ENCODE results near the gene SOX30. TPM values are rescaled to one million over a fixed set of nuclear protein-coding genes. Genes with fewer than 3 reads are reported as not detected.
"Not testable (repeated sequence)": the region's sequence is repeated elsewhere in the genome, so short reads cannot be mapped to it uniquely, and the experiment has no call there.

The SOX30 gene
- not detected for total RNA-seq

DNA sequence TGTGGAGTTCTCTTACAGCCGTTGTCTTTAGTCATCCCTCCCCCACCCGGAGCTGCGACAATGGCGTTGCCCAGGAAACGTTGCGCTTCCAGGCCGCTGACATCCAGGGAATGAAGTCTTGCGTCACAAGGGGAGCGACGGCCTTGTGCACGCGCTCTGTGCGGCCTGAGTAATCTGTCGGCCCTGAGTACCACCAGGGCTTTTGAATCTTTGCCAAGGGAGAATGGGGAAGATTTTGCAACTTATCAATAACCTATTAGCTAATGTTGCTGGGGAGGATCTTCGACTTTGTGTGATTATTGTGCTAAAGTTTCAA, at the start of gene SOX30:
SOX30 (minus strand) TSS at position 62 of the 316 bp plus-strand sequence. CDS start 360 bp downstream, outside the sequence.
- no peak for DNase-seq

DNA sequence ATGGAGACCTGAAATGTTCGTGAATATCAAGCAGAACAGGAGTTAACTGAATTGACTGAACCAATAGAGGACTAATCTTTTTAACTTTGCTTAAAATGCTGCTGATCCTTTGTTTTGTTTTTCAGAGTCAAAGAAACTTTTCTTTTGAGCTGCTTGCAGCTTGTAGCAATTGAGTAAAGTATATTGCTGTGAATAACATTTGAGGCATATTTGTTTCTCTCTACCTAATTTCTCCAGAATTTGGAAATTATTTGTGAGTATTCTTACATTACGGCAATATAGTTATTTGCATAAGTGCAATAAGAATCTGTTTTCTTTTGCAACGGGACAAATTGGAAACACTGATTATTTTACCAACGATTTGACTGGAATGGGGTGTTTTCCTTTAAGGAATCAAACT, 46.4 kb upstream of the SOX30 start:
- DNase-seq = not testable (repeated sequence)

DNA sequence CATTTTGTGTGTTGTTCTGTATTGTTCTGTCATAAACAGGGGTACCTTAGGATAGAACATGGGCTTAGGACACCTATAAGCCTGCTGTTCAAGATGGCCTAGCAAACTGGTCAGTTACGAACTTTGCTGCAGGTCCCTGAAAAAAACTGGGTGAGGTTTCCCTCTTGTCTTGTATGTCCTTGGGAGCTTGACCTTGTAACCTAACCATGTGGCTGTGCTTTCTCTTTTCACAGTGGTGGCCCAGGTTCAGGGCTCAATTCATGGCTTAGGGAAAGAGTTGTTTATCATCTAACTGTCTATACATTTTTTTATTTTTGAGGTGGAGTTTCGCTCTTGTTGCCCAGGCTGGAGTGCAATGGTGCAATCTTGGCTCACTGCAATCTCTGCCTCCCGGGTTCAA, 43.9 kb upstream of the SOX30 start:
- not testable (repeated sequence) for DNase-seq

DNA sequence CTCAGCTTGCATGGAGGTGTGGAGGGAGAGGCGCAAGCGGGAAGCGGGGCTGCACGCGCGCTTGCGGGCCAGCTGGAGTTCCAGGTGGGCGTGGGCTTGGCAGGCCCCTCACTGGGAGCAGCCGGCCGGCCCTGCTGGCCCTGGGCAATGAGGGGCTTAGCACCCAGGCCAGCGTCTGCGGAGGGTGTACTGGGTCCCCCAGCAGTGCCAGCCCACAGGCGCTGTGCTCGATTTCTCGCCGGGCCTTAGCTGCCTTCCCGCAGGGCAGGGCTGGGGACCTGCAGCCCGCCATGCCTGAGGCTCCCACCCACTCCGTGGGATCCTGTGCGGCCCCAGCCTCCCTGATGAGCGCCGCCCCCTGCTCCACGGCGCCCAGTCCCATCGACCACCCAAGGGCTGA, 41.6 kb upstream of the SOX30 start:
- DNase-seq = not testable (repeated sequence)

DNA sequence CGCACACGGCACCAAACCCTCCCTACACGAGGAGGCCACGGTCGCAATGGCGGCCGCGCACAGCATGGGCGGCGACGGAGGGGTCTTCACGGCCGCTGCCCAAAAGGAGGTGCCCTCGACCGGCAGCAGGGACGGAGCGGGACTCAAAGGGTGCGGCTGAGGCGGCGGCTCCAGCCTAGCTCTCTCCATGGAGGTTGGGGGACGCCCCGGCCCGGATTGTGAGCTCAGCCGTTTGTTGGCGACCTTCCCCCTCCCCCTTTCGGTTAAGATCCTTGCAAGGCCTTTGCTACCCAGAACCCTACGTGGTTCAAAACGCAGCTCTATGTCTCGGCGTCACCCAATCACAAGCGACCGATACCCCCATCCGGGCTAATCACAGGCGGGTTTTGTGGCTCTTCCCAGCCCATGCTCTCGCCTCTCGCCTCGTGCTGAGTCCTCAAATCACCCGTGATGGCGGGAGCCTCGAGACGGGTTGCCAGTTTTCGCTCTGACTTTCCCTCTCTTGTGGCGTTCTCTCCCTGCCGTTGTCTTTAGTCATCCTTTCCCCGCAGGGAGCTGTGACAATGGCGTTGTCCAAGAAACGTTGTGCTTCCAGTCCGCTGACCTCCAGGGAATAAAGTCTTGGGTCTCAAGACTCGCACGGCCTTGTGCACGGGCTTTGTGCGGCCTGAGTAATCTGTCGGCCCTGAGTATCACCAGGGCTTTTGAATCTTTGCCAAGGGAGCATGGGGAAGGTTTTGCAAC, 38.6 kb upstream of the SOX30 start:
- no peak for DNase-seq

DNA sequence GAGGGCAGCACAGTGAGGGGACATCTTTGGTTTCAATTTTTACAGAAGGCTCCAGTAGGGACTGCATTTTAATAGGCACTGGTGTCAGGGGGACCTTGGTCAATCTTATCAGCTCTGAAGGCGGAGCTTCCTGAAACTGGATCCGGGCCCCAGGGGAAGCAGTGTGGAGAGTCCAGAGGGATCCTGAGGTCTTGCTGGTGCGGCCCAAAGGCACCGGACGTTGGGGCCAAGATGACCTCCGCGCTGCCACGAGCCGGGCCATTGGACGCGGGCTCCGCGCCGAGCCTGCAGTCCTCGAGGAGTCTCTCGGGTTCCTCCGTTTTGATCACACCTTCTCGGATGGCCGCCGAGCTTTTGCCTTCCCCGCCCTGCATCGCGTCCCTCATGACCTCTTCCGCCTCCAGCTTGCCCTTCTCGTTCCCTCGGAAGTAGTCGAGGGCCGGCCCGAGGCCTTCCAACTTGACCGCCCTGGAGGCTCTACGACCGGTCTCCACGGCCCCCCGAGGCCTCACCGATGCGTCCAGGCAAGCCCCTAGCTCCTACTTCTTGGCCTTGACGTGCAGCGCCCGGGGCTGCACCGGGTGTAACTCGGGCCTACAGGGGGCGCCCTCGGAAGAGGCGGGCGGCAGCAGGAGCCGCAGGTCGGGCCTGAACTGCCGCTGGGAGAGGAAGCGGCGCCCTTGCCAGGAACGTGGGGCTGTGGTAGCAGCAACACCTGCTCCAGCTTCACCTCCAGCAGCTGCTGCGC, 37.9 kb upstream of the SOX30 start:
- DNase-seq = no peak

DNA sequence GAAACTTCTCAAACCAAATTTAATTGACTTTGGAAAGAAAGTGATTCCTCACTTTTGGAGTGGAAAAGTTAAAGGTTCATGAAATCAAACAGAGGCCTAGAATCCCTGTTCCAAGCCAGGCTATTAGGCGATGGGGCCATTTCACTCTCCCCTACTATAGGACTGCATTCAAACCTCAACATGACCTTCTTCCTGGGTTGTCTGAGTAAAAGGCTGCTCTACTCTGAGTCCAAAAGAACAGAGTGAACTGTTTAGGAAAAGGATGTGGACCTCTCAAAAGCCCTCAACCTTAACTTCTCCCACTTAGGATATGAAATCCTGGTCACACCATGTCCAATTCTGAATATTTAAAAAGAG, 34.9 kb upstream of the SOX30 start:
- DNase-seq = no peak

DNA sequence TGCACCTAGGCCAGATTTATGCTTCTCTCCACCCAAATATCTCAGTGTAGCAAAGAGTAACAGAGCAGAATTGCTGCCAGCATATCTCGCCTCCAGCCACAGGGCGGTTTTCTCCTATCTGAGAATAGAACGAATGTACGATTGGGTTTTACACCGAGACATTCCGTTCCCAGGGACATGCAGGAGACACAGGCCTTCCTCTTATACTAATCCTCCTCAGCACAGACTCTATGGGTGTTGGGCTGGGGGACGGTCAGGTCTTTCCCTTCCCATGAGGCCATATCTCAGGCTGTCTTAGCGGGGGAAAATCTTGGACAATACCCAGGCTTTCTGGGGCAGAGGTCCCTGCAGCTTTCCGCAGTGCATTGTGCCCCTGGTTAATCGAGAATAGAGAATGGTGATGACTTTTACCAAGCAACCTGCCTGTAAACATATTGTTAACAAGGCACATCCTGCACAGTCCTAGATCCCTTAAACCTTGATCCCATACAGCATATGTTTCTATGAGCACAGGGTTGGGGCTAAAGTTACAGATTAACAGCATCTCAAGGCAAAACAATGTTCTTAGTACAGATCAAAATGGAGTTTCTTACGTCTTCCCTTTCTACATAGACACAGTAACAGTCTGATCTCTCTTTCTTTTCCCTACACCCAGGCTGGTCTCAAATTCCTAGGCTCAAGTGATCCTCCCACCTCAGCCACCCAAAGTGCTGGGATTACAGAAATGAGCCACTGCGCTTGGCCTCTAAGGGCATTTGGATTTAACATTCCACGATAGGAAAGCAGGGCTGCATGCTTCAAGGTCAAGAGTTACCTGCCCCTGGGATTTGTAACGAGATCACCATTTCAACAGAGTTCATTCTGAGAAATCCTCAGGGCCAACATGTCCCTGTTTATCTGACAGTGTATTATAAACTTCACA, 34.3 kb upstream of the SOX30 start:
- DNase-seq = not testable (repeated sequence)

DNA sequence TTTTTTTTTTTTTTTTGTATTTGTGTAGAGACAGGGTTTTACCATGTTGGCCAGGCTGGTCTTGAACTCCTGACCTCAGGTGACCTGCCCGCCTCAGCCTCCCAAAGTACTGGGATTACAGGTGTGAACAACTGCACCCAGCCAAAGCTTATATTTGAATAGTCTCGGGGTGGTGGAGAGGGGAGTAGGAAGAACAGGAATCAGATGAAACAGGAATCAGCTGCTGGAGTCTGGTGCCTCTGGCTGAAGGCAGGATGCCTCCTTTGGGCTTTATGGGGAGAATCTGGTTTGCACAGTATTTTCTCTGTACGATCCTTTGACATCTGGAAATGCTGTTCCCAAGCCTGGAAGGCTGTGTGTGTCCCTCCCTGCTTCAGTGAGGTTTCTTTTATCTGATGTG, 30.0 kb upstream of the SOX30 start:
- no peak for DNase-seq

DNA sequence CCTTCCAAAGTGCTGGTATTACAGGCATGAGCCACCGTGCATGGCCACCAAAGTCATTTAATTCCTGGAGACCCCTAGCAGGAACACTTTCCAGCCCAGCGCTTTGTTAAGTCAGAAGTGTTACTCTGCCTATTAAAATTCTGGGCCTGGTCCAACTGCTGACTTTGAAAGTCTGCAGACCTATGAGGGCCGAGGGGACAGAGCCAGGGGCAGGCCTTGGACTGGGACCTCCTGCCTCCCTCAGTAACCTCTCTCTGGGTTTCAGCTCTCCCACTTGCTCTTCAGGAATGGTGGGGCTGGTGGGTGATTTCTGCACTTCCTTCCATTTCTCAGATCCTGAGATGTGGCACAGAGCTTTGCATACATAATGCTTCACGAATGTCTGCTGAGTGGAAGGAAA, 28.8 kb upstream of the SOX30 start:
- DNase-seq = no peak

DNA sequence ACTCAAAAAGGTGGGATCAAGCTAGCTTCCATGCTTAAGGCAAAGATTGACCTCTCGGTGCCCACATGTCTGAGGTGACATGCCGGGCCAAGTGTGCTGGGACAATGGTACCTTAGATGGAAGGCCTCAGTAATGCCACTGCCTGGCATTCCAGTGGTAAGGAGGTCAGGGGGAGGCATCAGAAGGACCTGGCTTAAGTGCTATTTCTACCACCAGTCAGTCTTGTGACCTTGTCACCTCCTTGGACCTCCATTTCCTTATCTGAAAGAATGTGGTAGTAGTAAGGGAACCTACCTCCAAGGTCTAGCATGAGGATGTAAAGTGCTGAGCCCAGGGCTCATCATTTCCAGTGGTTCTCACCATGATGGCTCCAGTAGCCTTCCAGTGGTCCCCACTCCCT, 28.0 kb upstream of the SOX30 start:
- DNase-seq = no peak

DNA sequence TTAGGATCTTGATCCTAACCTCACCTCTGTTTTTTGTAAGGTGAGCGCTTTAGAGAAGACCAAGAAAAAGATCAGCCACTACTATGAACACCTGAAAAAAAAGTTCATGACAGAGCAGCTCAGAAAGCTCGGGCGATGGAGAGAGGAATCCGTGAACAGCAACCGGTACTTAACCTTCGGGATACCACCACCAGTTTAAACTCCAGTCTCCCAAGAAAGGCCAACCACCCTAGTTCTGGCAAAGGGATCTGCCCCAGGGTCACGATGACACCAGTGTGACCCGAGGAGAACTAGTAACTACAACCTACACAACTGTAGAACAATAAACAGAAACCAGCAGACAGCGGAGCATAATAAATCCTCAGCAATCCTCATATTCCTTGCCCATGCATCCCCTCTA, 27.6 kb upstream of the SOX30 start:
- DNase-seq = no peak

DNA sequence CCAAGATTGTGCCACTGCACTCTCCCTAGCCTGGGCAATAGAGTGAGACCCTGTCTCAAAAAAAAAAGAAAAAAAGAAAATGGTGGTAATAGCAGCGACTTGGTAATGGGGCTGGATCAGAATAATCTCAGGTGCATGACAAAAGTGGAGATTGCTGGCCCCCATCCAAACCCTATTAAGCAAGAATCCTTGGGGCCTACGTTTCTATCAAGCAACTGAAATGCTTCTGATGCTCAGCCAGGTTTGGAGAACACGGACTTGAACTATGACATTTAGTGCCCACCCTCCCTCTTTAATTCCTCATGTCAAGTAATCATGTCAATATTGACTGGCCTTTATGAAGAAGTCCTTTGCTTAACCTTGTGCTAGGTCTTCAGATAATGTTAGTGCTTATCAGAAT, 25.7 kb upstream of the SOX30 start:
- no peak for DNase-seq

DNA sequence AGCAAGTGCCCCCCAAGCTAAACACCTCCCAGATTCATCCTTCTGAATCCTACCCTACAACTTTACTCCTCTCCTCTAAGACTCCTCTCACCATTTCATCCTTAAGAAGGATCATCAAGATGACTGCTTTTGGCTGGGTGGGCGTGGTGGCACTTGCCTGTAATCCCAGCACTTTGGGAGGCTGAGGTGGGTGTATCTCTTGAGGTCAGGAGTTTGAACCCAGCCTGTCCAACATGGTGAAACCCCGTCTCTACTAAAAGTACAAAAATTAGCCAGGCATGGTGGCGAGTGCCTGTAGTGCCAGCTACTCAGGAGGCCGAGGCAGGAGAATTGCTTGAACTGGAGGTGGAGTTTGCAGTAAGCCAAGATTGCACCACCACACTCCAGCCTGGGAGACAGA, 22.1 kb upstream of the SOX30 start:
- DNase-seq = not testable (repeated sequence)

DNA sequence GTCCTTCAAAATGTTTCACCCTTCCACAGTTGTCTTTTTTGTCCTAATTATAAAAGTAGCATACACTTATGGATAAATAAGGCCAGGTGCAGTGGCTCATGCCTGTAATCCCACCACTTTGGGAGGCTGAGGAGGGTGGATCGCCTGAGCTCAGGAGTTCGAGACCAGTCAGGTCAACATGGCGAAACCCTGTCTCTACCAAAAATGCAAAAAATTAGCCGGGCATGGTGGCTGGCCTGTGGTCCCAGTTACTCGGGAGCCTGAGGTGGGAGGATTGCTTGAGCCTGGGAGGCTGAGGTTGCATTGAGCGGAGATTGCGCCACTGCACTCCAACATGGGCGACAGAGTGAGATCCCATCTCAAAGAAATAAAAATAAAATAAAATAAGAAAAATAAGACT, 20.7 kb upstream of the SOX30 start:
- DNase-seq = no peak

DNA sequence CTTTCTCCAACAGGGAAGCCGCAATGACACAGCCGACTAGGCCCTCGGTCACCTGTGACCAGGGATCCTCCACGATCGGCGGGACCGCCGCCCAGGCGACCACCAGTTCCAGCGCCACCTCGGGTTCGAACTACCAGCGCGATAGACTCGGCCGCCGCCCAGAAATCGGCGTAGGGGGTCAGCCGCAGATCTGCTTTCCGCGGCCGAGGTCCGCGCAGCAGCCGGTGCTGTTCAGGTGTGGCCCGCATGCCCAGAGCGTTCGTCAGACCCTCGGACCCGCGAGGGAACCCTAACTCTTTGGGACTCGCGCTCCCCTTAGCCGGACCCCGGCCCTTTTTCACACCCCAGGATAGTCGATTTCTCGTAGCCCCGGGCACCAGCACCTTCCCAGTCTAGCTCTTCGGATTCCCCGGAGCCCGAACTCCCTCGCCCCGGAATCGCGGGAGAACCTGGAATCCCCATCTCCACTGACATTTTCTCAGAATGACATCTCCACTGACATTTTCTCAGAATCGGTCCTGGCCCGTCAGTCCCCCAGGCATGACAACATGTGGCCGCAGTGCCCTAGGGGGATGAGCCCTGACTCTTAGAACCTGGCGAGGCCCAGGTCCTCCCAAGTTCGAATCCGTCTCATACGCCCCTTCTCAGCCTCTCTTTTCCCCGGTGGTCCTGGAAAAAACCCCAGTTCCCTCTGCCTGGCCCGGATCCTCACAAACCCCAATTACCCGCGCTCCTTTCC, 19.5 kb upstream of the SOX30 start:
- DNase-seq = no peak

DNA sequence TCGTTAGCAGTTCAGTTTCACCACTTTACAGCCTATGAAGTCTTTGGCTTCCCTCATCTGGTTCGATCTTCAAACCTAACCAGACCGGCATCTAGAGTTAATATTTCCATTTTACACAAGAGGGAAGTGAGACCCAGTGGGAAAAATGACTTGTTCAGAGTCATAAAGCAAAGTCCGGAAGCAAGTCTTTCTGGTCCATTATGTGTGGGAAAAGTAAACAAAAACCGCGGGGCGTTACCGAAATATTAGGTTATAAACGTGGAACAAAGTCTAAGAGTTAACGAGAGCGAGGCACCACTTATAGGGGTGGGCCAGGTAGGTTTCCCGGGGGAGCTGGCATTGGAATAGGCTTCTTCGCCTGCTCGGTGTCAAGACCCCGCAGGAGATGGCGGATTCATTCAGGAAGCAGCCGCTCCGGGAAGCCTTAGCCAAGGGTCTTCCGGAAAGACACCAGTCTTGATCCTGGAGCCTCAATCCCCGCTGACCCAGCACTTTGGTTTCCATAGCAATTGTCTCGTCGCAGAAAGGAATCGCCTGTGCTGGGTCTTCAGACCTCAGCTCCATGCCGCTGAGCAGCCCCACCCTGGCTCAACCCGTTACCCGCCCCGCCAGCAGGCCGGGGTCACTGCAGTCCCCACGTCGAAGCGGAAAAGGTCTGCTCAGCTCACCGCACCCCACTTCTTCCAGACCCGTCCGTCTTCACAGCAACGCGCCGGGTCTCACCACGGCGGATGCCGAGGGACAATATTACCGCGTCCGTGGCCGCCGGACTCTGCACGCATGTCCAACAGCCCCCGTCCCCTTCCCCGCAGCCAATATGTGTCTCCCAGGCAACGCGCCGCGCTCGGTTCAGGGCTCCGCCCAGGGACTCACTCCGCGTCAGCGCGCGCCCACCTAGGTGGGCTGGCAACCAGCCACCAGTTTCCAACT, 18.7 kb upstream of the SOX30 start, which contains the start of gene C5orf52:
C5orf52 (plus strand) TSS at position 872 of the 930 bp plus-strand sequence. CDS start 82 bp downstream, outside the sequence.
- no peak for DNase-seq

DNA sequence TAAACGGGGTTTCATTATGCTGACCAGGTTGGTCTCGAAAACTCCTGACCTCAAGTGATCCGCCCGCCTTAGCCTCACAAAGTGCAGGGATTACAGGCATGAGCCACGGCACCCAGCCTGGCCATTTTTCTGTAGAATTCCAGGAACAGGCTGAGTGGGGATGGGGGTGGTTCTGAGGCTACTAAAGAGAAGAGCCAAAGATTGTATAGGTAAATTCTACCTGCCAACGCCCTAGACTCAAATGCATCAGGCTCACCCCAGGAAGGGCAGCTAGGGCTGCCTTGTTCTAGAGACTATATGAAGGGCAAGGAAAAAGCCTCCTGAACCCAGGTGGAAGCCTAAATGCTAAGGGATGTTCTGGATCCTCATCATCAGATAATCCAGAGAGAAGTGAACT, 17.5 kb upstream of the SOX30 start:
- no peak for DNase-seq

DNA sequence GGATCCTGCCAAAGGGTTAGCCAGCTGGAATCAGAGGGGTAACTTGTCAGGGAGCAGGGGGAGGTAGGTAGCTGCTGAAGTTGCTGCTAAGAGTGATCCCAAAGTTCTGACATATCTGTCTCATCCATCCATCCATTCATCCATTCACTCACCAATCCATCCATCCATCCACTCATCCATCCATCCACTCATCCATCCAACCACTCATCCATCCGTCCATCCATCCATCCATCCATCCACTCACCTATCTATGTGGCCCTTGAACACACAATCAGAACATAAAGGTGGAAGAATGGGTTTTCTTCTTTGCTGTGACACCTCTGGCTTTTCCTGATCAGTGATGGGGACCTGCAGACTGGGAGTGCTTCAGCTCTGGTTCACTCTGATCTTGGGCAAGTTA, 16.1 kb upstream of the SOX30 start:
- no peak for DNase-seq

DNA sequence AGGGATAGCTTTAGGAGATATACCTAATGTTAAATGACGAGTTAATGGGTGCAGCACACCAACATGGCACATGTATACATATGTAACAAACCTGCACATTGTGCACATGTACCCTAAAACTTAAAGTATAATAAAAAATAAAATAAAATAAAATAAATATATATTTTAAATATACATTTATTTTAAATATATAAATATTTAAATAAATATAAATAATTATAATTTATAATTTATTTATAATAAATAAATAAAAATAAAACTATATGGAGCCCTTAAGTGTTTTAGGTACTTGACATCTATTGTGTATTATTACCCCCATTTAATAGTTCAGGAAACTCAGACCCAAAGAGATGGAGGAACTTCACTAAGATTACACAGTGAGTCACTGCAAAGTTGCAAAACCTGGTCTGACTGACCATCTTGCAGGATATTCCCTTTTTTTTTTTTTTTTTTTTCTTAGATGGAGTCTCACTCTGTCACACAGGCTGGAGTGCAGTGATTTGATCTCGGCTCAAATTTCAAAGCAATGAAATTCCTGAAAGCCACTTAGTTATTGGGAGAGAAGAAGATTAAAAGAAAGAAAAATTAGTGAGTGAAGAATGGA, 13.3 kb upstream of the SOX30 start:
- DNase-seq = no peak

All from effector CD4-positive, alpha-beta T cell (primary cell).